Breast epithelium (tissue), 3 donors: ENCODE measurements around the gene STOML3.

ENCODE experiments used
- POLR2A ChIP-seq: fragments of 450-650 bp; IDR thresholded peaks from one replicate; pipeline ENCODE4 v1.6.1; 2016; ENCODE audit warnings: antibody characterized with exemption, mild to moderate bottlenecking, moderate library complexity
- POLR2AphosphoS5 ChIP-seq, 3 donors: sonication (generic); formaldehyde crosslinking; IDR thresholded peaks; one replicate each; pipeline ENCODE4 v1.6.1; 2017; ENCODE audit warnings: antibody characterized with exemption in 3 of 3
- TF ChIP-seq, protein P1 (sequence below), 3 donors: fragments of 450-650 bp; IDR thresholded peaks; one replicate each; pipeline ENCODE4 v1.5.1; 2016 to 2017; ENCODE audit warnings: antibody characterized with exemption in 3 of 3, mild to moderate bottlenecking in 3 of 3, moderate library complexity in 3 of 3

DNA sequence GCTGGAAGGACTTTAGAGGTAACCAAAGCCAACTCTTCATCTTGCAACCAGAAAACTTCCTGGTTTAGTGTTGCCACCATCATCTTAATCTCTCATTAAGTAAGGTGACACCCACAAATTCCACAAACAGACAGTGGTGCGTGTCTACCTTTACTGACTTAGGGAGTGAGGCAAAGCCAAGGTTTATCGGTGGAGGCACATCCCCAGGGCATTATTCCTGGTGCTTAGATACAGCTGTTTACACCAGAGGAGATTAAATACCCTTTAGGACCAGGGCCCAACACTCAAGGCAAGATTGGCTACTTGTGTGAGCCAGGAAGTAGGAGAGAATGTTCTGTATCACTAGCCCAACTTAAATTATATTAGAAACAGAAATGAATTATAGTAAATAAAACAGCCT lies 9.5 kb downstream of the STOML3 start:
- TF ChIP-seq, protein P1, sequence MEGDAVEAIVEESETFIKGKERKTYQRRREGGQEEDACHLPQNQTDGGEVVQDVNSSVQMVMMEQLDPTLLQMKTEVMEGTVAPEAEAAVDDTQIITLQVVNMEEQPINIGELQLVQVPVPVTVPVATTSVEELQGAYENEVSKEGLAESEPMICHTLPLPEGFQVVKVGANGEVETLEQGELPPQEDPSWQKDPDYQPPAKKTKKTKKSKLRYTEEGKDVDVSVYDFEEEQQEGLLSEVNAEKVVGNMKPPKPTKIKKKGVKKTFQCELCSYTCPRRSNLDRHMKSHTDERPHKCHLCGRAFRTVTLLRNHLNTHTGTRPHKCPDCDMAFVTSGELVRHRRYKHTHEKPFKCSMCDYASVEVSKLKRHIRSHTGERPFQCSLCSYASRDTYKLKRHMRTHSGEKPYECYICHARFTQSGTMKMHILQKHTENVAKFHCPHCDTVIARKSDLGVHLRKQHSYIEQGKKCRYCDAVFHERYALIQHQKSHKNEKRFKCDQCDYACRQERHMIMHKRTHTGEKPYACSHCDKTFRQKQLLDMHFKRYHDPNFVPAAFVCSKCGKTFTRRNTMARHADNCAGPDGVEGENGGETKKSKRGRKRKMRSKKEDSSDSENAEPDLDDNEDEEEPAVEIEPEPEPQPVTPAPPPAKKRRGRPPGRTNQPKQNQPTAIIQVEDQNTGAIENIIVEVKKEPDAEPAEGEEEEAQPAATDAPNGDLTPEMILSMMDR (IDR thresholded peaks at IDR 0.05) = no peak
- TF ChIP-seq POLR2A (no peak), POLR2AphosphoS5 (IDR thresholded peaks at IDR 0.05) (no peak)
